SH-SY5Y (cell line): ENCODE data around the gene OR4N2.
"Not testable (repeated sequence)": the region's sequence is repeated elsewhere in the genome, so short reads cannot be mapped to it uniquely, and the experiment has no call there.

Experiments
- GATA2 ChIP-seq: IDR thresholded peaks from 2 replicates; pipeline ENCODE4 v1.6.1; 2011; ENCODE audit warnings: mild to moderate bottlenecking, low read depth, low read length
- GATA3 ChIP-seq: IDR thresholded peaks from 2 replicates; pipeline ENCODE4 v1.6.1; 2011; ENCODE audit warnings: low read depth, mild to moderate bottlenecking, low read length, moderate library complexity

Gene OR4N2

GRCh38 chr14:19803470-19803869, at the start of gene OR4N2:
OR4N2 (plus strand) TSS chr14:19803770; CDS start chr14:19827449, 23,679 bp downstream.
- TF ChIP-seq GATA2, GATA3: not testable (repeated sequence)

GRCh38 chr14:19754172-19754571, 49.4 kb upstream of the OR4N2 start:
- TF ChIP-seq GATA3: no peak
- TF ChIP-seq GATA2: no peak

GRCh38 chr14:19771895-19772430, 31.6 kb upstream of the OR4N2 start:
- TF ChIP-seq GATA3 (no peak), GATA2 (no peak)

GRCh38 chr14:19773204-19773603, 30.4 kb upstream of the OR4N2 start, which contains the start of gene OR4M1:
OR4M1 (plus strand) TSS chr14:19773504; CDS start chr14:19780323, 6,819 bp downstream.
- TF ChIP-seq GATA3, GATA2: not testable (repeated sequence)

- TF ChIP-seq GATA2: no peak
- TF ChIP-seq GATA3: no peak
Observed at GRCh38 chr14:19775587-19775986, 28.0 kb upstream of the OR4N2 start.

- no peak for TF ChIP-seq GATA3
- TF ChIP-seq GATA2: no peak
Observed at GRCh38 chr14:19799880-19800279, 3.7 kb upstream of the OR4N2 start.

GRCh38 chr14:19800282-19801117, 3.1 kb upstream of the OR4N2 start:
- TF ChIP-seq GATA2: no peak
- TF ChIP-seq GATA3: no peak

- TF ChIP-seq GATA2: no peak
- TF ChIP-seq GATA3: no peak
Observed at GRCh38 chr14:19801118-19801464, 2.5 kb upstream of the OR4N2 start.

- TF ChIP-seq GATA2 (no peak), GATA3 (no peak)
Observed at GRCh38 chr14:19823178-19823577, 19.6 kb downstream of the OR4N2 start.

GRCh38 chr14:19823765-19824164, 20.2 kb downstream of the OR4N2 start:
- TF ChIP-seq GATA2: no peak
- TF ChIP-seq GATA3: no peak

- TF ChIP-seq GATA2 (no peak), GATA3 (no peak)
Observed at GRCh38 chr14:19828314-19828713, 24.7 kb downstream of the OR4N2 start.

- TF ChIP-seq GATA2 (no peak), GATA3 (no peak)
Observed at GRCh38 chr14:19838433-19838832, 34.9 kb downstream of the OR4N2 start.

GRCh38 chr14:19851365-19851764, 47.8 kb downstream of the OR4N2 start:
- no peak for TF ChIP-seq GATA3
- no peak for TF ChIP-seq GATA2

GRCh38 chr14:19873178-19873577, 69.6 kb downstream of the OR4N2 start:
- no peak for TF ChIP-seq GATA2
- no peak for TF ChIP-seq GATA3

- TF ChIP-seq GATA3: no peak
- TF ChIP-seq GATA2: no peak
Observed at GRCh38 chr14:19874842-19875241, 71.3 kb downstream of the OR4N2 start, which contains the start of gene OR4K2. OR4K2 (plus strand) TSS chr14:19875142; CDS start chr14:19876268, 1,126 bp downstream.
